HepG2 (cell line): Measurements from ENCODE around the gene ENSA. TPM values are rescaled to one million over a fixed set of nuclear protein-coding genes. Genes with fewer than 3 reads are reported as not detected.

ENCODE experiments used
- ATF1 ChIP-seq: IDR thresholded peaks from 2 replicates; pipeline ENCODE4 v1.6.1; 2016; ENCODE audit warnings: mild to moderate bottlenecking, control low read depth
- ATF7-NPFF ChIP-seq: sonication (generic); formaldehyde crosslinking; IDR thresholded peaks from 2 replicates; pipeline ENCODE4 v1.8.1; 2023; ENCODE audit warnings: mild to moderate bottlenecking, low read depth, missing genetic modification reagents, moderate library complexity
- DMAP1 ChIP-seq: IDR thresholded peaks from 2 replicates; pipeline ENCODE4 v1.6.1; 2016
- FOSL1 ChIP-seq: sonication (generic); formaldehyde crosslinking; IDR thresholded peaks from 2 replicates; pipeline ENCODE4 v1.9.0; 2021; ENCODE audit warnings: missing genetic modification reagents, borderline replicate concordance
- FOXK2 ChIP-seq: fragments of 450-650 bp; IDR thresholded peaks from 2 replicates; pipeline ENCODE4 v1.6.1; 2016
- HDAC6 ChIP-seq: fragments of 200-600 bp; sonication (generic); IDR thresholded peaks from 2 replicates; pipeline ENCODE4 v1.7.0; 2017; ENCODE audit warnings: mild to moderate bottlenecking, antibody characterized with exemption, low read length, low read depth
- HNRNPH1 ChIP-seq: fragments of 200-400 bp; formaldehyde crosslinking; optimal IDR thresholded peaks from 2 replicates; pipeline ENCODE3; 2017; ENCODE audit warnings: mild to moderate bottlenecking, low read depth, low read length
- IKZF1 ChIP-seq: fragments of 450-650 bp; IDR thresholded peaks from 2 replicates; pipeline ENCODE4 v1.7.1; 2016
- KDM5B ChIP-seq: sonication (generic); formaldehyde crosslinking; IDR thresholded peaks from 2 replicates; pipeline ENCODE4 v1.4.0; 2020; ENCODE audit warnings: missing genetic modification reagents, mild to moderate bottlenecking, borderline replicate concordance
- MTF2 ChIP-seq: sonication (generic); formaldehyde crosslinking; IDR thresholded peaks from 2 replicates; pipeline ENCODE4 v1.5.0; 2020; ENCODE audit warnings: missing genetic modification reagents, borderline replicate concordance
- NFATC3 ChIP-seq: sonication (generic); formaldehyde crosslinking; IDR thresholded peaks from 2 replicates; pipeline ENCODE4 v1.5.1; 2020; ENCODE audit warnings: mild to moderate bottlenecking, missing genetic modification reagents
- NFYB ChIP-seq: sonication (generic); formaldehyde crosslinking; IDR thresholded peaks from 2 replicates; pipeline ENCODE4 v1.4.0; 2020; ENCODE audit warnings: missing genetic modification reagents
- RBFOX2 ChIP-seq: fragments of 200-400 bp; formaldehyde crosslinking; IDR thresholded peaks from 2 replicates; pipeline ENCODE4 v1.6.1; 2017; ENCODE audit warnings: low read depth, mild to moderate bottlenecking, low read length
- RBM22 ChIP-seq: fragments of 200-400 bp; formaldehyde crosslinking; optimal IDR thresholded peaks from 2 replicates; pipeline ENCODE3; 2017; ENCODE audit warnings: mild to moderate bottlenecking, low read length, moderate library complexity
- REPIN1 ChIP-seq: sonication (generic); formaldehyde crosslinking; IDR thresholded peaks from 2 replicates; pipeline ENCODE4 v1.8.0; 2022; ENCODE audit warnings: missing genetic modification reagents, low read depth, mild to moderate bottlenecking, borderline replicate concordance
- SCMH1 ChIP-seq: sonication (generic); formaldehyde crosslinking; IDR thresholded peaks from 2 replicates; pipeline ENCODE4 v1.9.0; 2021; ENCODE audit warnings: missing genetic modification reagents, mild to moderate bottlenecking, borderline replicate concordance
- TCF12 ChIP-seq, 2 experiments: fragments of 450-650 bp in 1 of 2; sonication (generic) in 1 of 2; formaldehyde crosslinking in 1 of 2; IDR thresholded peaks; 2 replicates each; pipeline versions ENCODE4 v1.6.1 to v1.8.0; 2017 to 2022; ENCODE audit warnings: antibody characterized with exemption in 1 of 2, mild to moderate bottlenecking in 1 of 2, missing genetic modification reagents in 1 of 2, moderate library complexity in 1 of 2
- THAP11 ChIP-seq: IDR thresholded peaks from 2 replicates; pipeline ENCODE4 v1.6.1; 2016; ENCODE audit warnings: missing biosample characterization, missing genetic modification reagents
- YEATS2 ChIP-seq: sonication (generic); formaldehyde crosslinking; IDR thresholded peaks from 2 replicates; pipeline ENCODE4 v1.4.0; 2020; ENCODE audit warnings: missing genetic modification reagents, borderline replicate concordance
- ZFP36L2 ChIP-seq: sonication (generic); formaldehyde crosslinking; IDR thresholded peaks from 2 replicates; pipeline ENCODE4 v1.4.0; 2020; ENCODE audit warnings: missing genetic modification reagents
- ZNF160 ChIP-seq: sonication (generic); formaldehyde crosslinking; IDR thresholded peaks from 2 replicates; pipeline ENCODE4 v1.8.0; 2022; ENCODE audit warnings: mild to moderate bottlenecking, inconsistent platforms, missing genetic modification reagents
- ZNF224 ChIP-seq: sonication (generic); formaldehyde crosslinking; IDR thresholded peaks from 2 replicates; pipeline ENCODE4 v1.5.0; 2020; ENCODE audit warnings: mild to moderate bottlenecking, missing genetic modification reagents
- ZNF572 ChIP-seq: sonication (generic); formaldehyde crosslinking; IDR thresholded peaks from 2 replicates; pipeline ENCODE4 v1.5.1; 2020; ENCODE audit warnings: mild to moderate bottlenecking, missing genetic modification reagents
- ZNF619 ChIP-seq: sonication (generic); formaldehyde crosslinking; IDR thresholded peaks from 2 replicates; pipeline ENCODE4 v1.4.0; 2020; ENCODE audit warnings: mild to moderate bottlenecking, missing genetic modification reagents
- ZNF629 ChIP-seq: sonication (generic); formaldehyde crosslinking; conservative IDR thresholded peaks from 2 replicates; pipeline ENCODE4 v1.5.0; 2020; ENCODE audit warnings: missing genetic modification reagents
- polyA plus RNA-seq, 8 experiments: library from polyadenylated mRNA; depleted of rRNA in 3 of 8; stranded (reverse) in 7 of 8; unstranded in 1 of 8; fragments of >200 nt; fragmentation: Illumina TruSeq in 4 of 8; extraction: Trizol in 4 of 8; gene quantifications; 2 replicates each; pipeline versions ENCODE4 v1.2.1 to v1.2.3, GENCODE V29; 2011 to 2016; ENCODE audit warnings: low read depth in 4 of 8, missing spikeins in 1 of 8, mixed read lengths in 1 of 8; ENCODE audit not compliant: insufficient read depth in 1 of 8
- total RNA-seq, 5 experiments: library from RNA; depleted of rRNA; stranded (reverse); fragments of >200 nt; fragmentation: Illumina TruSeq; extraction: Trizol; gene quantifications; 2 replicates each; pipeline ENCODE4 v1.2.3, GENCODE V29; 2016; ENCODE audit warnings: low read depth in 1 of 5
- TF ChIP-seq, protein P1 (sequence below): sonication (generic); formaldehyde crosslinking; IDR thresholded peaks from 2 replicates; pipeline ENCODE4 v1.8.0; 2022; ENCODE audit warnings: mild to moderate bottlenecking, missing genetic modification reagents, moderate library complexity
- TF ChIP-seq, protein P2 (sequence below): sonication (generic); formaldehyde crosslinking; IDR thresholded peaks from 2 replicates; pipeline ENCODE4 v1.5.1; 2020; ENCODE audit warnings: missing genetic modification reagents, mild to moderate bottlenecking, borderline replicate concordance
- TF ChIP-seq, protein P3 (sequence below): sonication (generic); formaldehyde crosslinking; IDR thresholded peaks from 2 replicates; pipeline ENCODE4 v1.4.0; 2020; ENCODE audit warnings: mild to moderate bottlenecking, missing genetic modification reagents

ENSA gene
- total and polyA plus RNA-seq, 2 of the 13 experiments (the other 11 are each of a cell fraction or from before 2014, with no cell fraction given): 54.5 to 111 TPM

DNA sequence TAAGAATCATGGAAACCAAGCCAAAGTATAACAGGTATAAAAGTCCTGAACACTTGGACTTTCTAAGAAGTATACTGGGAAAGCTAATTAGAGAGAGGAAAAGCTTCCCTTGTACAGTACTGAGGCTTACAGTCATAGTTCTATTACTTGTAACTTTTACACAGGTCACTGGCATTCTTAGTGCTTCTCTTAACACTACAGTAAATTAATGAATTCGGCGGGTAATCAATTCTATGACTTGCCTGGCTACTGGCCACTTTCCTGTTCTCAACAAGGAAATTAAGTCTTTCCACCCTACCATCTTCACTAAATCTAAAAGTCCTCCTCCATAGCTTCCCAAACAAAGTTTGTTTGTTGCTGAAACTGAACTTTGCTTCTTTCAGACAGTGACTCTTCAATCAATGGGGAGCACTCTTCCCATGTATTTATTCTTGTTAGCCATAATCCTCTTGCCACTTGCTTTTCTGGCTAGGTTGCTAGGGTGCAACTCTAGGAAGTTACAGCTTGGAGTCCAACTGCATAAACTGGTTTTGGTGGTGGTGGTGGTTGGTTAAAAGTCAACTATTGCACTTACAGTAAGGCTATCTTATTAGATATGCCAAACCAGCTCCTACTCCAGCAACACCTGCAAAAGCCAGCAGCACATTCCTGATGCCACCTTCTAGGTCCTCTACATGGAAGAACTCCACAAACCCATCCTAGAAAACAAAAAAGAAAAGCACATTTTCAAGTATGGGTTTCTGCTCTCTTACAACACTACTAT lies 52.4 kb downstream of the ENSA start (continued):
- no peak for TF ChIP-seq SCMH1 (CRISPR knock-in tag)
- peak; percentile 78 for TF ChIP-seq RBFOX2
- TF ChIP-seq HNRNPH1: no peak
- TF ChIP-seq DMAP1 (CRISPR knock-in tag): no peak
- no peak for TF ChIP-seq NFYB (CRISPR knock-in tag)
- TF ChIP-seq ZNF629: no peak
- TF ChIP-seq HDAC6: no peak
- TF ChIP-seq, protein P1, sequence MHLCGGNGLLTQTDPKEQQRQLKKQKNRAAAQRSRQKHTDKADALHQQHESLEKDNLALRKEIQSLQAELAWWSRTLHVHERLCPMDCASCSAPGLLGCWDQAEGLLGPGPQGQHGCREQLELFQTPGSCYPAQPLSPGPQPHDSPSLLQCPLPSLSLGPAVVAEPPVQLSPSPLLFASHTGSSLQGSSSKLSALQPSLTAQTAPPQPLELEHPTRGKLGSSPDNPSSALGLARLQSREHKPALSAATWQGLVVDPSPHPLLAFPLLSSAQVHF (CRISPR knock-in tag): no peak
- no peak for TF ChIP-seq TCF12 (IDR thresholded peaks at IDR 0.05)
- TF ChIP-seq TCF12 (CRISPR knock-in tag; IDR thresholded peaks at IDR 0.05): no peak
- TF ChIP-seq, protein P2, sequence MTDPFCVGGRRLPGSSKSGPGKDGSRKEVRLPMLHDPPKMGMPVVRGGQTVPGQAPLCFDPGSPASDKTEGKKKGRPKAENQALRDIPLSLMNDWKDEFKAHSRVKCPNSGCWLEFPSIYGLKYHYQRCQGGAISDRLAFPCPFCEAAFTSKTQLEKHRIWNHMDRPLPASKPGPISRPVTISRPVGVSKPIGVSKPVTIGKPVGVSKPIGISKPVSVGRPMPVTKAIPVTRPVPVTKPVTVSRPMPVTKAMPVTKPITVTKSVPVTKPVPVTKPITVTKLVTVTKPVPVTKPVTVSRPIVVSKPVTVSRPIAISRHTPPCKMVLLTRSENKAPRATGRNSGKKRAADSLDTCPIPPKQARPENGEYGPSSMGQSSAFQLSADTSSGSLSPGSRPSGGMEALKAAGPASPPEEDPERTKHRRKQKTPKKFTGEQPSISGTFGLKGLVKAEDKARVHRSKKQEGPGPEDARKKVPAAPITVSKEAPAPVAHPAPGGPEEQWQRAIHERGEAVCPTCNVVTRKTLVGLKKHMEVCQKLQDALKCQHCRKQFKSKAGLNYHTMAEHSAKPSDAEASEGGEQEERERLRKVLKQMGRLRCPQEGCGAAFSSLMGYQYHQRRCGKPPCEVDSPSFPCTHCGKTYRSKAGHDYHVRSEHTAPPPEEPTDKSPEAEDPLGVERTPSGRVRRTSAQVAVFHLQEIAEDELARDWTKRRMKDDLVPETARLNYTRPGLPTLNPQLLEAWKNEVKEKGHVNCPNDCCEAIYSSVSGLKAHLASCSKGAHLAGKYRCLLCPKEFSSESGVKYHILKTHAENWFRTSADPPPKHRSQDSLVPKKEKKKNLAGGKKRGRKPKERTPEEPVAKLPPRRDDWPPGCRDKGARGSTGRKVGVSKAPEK (CRISPR knock-in tag): no peak
- no peak for TF ChIP-seq ZNF224 (CRISPR knock-in tag)
- no peak for TF ChIP-seq ZFP36L2 (CRISPR knock-in tag)
- no peak for TF ChIP-seq KDM5B (CRISPR knock-in tag)
- TF ChIP-seq IKZF1: no peak
- TF ChIP-seq ATF1 (CRISPR knock-in tag): no peak
- TF ChIP-seq THAP11 (CRISPR knock-in tag): no peak
- no peak for TF ChIP-seq NFATC3
- TF ChIP-seq RBM22: peak; percentile 70
- TF ChIP-seq MTF2 (CRISPR knock-in tag): no peak
- TF ChIP-seq ZNF619 (CRISPR knock-in tag): no peak
- TF ChIP-seq ZNF160: 0 out of 2 replicates have a peak, but pooled peaks have one; percentile 41
- no peak for TF ChIP-seq REPIN1 (CRISPR knock-in tag)
- TF ChIP-seq, protein P3, sequence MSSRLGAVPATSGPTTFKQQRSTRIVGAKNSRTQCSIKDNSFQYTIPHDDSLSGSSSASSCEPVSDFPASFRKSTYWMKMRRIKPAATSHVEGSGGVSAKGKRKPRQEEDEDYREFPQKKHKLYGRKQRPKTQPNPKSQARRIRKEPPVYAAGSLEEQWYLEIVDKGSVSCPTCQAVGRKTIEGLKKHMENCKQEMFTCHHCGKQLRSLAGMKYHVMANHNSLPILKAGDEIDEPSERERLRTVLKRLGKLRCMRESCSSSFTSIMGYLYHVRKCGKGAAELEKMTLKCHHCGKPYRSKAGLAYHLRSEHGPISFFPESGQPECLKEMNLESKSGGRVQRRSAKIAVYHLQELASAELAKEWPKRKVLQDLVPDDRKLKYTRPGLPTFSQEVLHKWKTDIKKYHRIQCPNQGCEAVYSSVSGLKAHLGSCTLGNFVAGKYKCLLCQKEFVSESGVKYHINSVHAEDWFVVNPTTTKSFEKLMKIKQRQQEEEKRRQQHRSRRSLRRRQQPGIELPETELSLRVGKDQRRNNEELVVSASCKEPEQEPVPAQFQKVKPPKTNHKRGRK (CRISPR knock-in tag): no peak
- TF ChIP-seq ATF7-NPFF (CRISPR knock-in tag): no peak
- no peak for TF ChIP-seq ZNF572
- no peak for TF ChIP-seq YEATS2 (CRISPR knock-in tag)
- no peak for TF ChIP-seq FOXK2
- TF ChIP-seq FOSL1 (CRISPR knock-in tag): no peak
